IMR-90 (cell line): ENCODE results near the gene AUTS2. TPM values are rescaled to one million over a fixed set of nuclear protein-coding genes. Genes with fewer than 3 reads are reported as not detected.
"Not testable (repeated sequence)": the region's sequence is repeated elsewhere in the genome, so short reads cannot be mapped to it uniquely, and the experiment has no call there.

ENCODE experiments used
- ATAC-seq: fragments of 200-7000 bp; cut with Tn5 transposase; 2 replicates; pipeline ENCODE4 v1.9.1; 2020; ENCODE audit warnings: low read depth, mild to moderate bottlenecking, moderate library complexity
- BruUV-seq: library from RNA; stranded (reverse); fragments of 400-500 nt; replicated peaks from 2 replicates; lab custom pipeline; 2021; lab: Mats Ljungman, UMichigan
- CTCF ChIA-PET: fragments of 300-600 bp; formaldehyde crosslinking; extraction: SDS; loops from one replicate; lab custom pipeline; 2021; ENCODE audit warnings: antibody characterized with exemption; lab: Yijun Ruan, JAX
- POLR2A ChIA-PET: fragments of 300-600 bp; sonication (Branson Sonifier 250); formaldehyde crosslinking; loops from one replicate; lab custom pipeline; 2022; ENCODE audit warnings: antibody characterized with exemption; ENCODE audit not compliant: unreplicated experiment; lab: Charles Lee
- DNase-seq: peaks from one replicate; pipeline ENCODE4 v3.0.0; 2013
- H2AFZ ChIP-seq: replicated peaks from 2 replicates; pipeline ENCODE3; 2013; ENCODE audit warnings: low read length, mild to moderate bottlenecking; ENCODE audit not compliant: poor library complexity
- H2AK5ac ChIP-seq: 2 replicates; pipeline ENCODE4 v1.6.1; 2013; ENCODE audit warnings: low read depth, low read length, inconsistent platforms
- H2AK9ac ChIP-seq: replicated peaks from 2 replicates; pipeline ENCODE3; 2013; ENCODE audit warnings: mild to moderate bottlenecking, low read depth, low read length, moderate library complexity; ENCODE audit not compliant: poor library complexity
- H2BK120ac ChIP-seq: 2 replicates; pipeline ENCODE4 v1.6.1; 2013; ENCODE audit warnings: low read depth, low read length, inconsistent platforms
- H2BK15ac ChIP-seq: 3 replicates; pipeline ENCODE4 v1.6.1; 2013; ENCODE audit warnings: low read depth, low read length, inconsistent platforms
- H2BK20ac ChIP-seq: 2 replicates; pipeline ENCODE4 v1.6.1; 2013; ENCODE audit warnings: low read depth, mild to moderate bottlenecking, inconsistent platforms, low read length, moderate library complexity
- H2BK5ac ChIP-seq: 2 replicates; pipeline ENCODE4 v1.6.1; 2013; ENCODE audit warnings: mild to moderate bottlenecking, low read depth, low read length, inconsistent platforms; ENCODE audit not compliant: poor library complexity, severe bottlenecking
- H3K14ac ChIP-seq: replicated peaks from 2 replicates; pipeline ENCODE4 v1.6.1; 2013; ENCODE audit warnings: low read depth, low read length, inconsistent platforms
- H3K18ac ChIP-seq: 2 replicates; pipeline ENCODE4 v1.6.1; 2013; ENCODE audit warnings: low read depth, low read length, control low read depth
- H3K23ac ChIP-seq: 2 replicates; pipeline ENCODE4 v1.6.1; 2013; ENCODE audit warnings: low read depth, low read length, inconsistent platforms
- H3K27ac ChIP-seq: 2 replicates; pipeline ENCODE4 v1.5.1; 2013; ENCODE audit warnings: mild to moderate bottlenecking, control low read depth, low read length; ENCODE audit not compliant: insufficient read depth
- H3K27me3 ChIP-seq: 2 replicates; pipeline ENCODE4 v1.6.1; 2013; ENCODE audit warnings: low read length; ENCODE audit not compliant: control insufficient read depth, insufficient read depth
- H3K36me3 ChIP-seq: 2 replicates; pipeline ENCODE4 v1.6.1; 2013; ENCODE audit warnings: low read length, mixed read lengths; ENCODE audit not compliant: control insufficient read depth, insufficient read depth
- H3K4ac ChIP-seq: 2 replicates; pipeline ENCODE4 v1.6.1; 2013; ENCODE audit warnings: low read depth, low read length, inconsistent platforms
- H3K4me1 ChIP-seq: 2 replicates; pipeline ENCODE4 v1.6.1; 2013; ENCODE audit warnings: low read length, mixed read lengths; ENCODE audit not compliant: control insufficient read depth, insufficient read depth
- H3K4me2 ChIP-seq: 2 replicates; pipeline ENCODE4 v1.6.1; 2013; ENCODE audit warnings: low read depth, mild to moderate bottlenecking, control low read depth, low read length, moderate library complexity
- H3K4me3 ChIP-seq: 2 replicates; pipeline ENCODE4 v1.5.1; 2013; ENCODE audit warnings: low read depth, mild to moderate bottlenecking, control low read depth, low read length, moderate library complexity; ENCODE audit not compliant: insufficient read depth
- H3K56ac ChIP-seq: 2 replicates; pipeline ENCODE4 v1.6.1; 2013; ENCODE audit warnings: low read length, inconsistent platforms; ENCODE audit not compliant: insufficient read depth; ENCODE audit errors: extremely low read depth
- H3K79me1 ChIP-seq, 2 experiments: 2 replicates each; pipeline ENCODE4 v1.6.1; 2013; ENCODE audit warnings: low read length in 2 of 2, inconsistent platforms in 1 of 2, low read depth in 1 of 2
- H3K9ac ChIP-seq: 2 replicates; pipeline ENCODE4 v1.6.1; 2013; ENCODE audit warnings: low read depth, low read length, control low read depth
- H3K9me1 ChIP-seq: 2 replicates; pipeline ENCODE4 v1.6.1; 2013; ENCODE audit warnings: low read length, inconsistent platforms; ENCODE audit not compliant: insufficient read depth
- H3K9me3 ChIP-seq: 2 replicates; pipeline ENCODE4 v1.6.1; 2013; ENCODE audit warnings: low read length; ENCODE audit not compliant: control insufficient read depth, insufficient read depth
- H4K20me1 ChIP-seq: 2 replicates; pipeline ENCODE4 v1.6.1; 2013; ENCODE audit warnings: low read length, inconsistent platforms; ENCODE audit not compliant: insufficient read depth
- H4K5ac ChIP-seq: 2 replicates; pipeline ENCODE4 v1.6.1; 2013; ENCODE audit warnings: mild to moderate bottlenecking, low read depth, low read length, control low read depth
- H4K8ac ChIP-seq, 2 experiments: 2 replicates each; pipeline ENCODE4 v1.6.1; 2013; ENCODE audit warnings: low read depth in 2 of 2, low read length in 2 of 2, control low read depth in 1 of 2, inconsistent platforms in 1 of 2
- H4K91ac ChIP-seq: 2 replicates; pipeline ENCODE4 v1.6.1; 2013; ENCODE audit warnings: low read depth, low read length, inconsistent platforms; ENCODE audit not compliant: insufficient read depth
- CEBPB ChIP-seq: IDR thresholded peaks from 2 replicates; pipeline ENCODE4 v1.6.1; 2012; ENCODE audit warnings: low read depth, low read length, improper control_type of control experiment
- MAZ ChIP-seq: IDR thresholded peaks from 2 replicates; pipeline ENCODE4 v1.6.1; 2012; ENCODE audit warnings: low read depth, mild to moderate bottlenecking, low read length, improper control_type of control experiment, moderate library complexity, borderline replicate concordance
- MXI1 ChIP-seq: IDR thresholded peaks from 2 replicates; pipeline ENCODE4 v1.6.1; 2012; ENCODE audit warnings: low read depth, mild to moderate bottlenecking, low read length, moderate library complexity, borderline replicate concordance
- NFE2L2 ChIP-seq: fragments of 150-350 bp; IDR thresholded peaks from 2 replicates; pipeline ENCODE4 v1.6.1; 2016; ENCODE audit warnings: low read depth, mild to moderate bottlenecking, low read length
- POLR2A ChIP-seq: IDR thresholded peaks from 2 replicates; pipeline ENCODE4 v1.6.1; 2012; ENCODE audit warnings: mild to moderate bottlenecking, low read depth, low read length
- RAD21 ChIP-seq: IDR thresholded peaks from 2 replicates; pipeline ENCODE4 v1.6.1; 2012; ENCODE audit warnings: low read length, improper control_type of control experiment
- RCOR1 ChIP-seq: IDR thresholded peaks from 2 replicates; pipeline ENCODE4 v1.6.1; 2012; ENCODE audit warnings: mild to moderate bottlenecking, low read length, improper control_type of control experiment; ENCODE audit not compliant: insufficient replicate concordance
- RFX5 ChIP-seq: IDR thresholded peaks from 2 replicates; pipeline ENCODE4 v1.8.0; 2012; ENCODE audit warnings: low read depth, mild to moderate bottlenecking, low read length, moderate library complexity
- USF2 ChIP-seq: fragments of 150-350 bp; IDR thresholded peaks from 2 replicates; pipeline ENCODE4 v1.6.1; 2017; ENCODE audit warnings: mild to moderate bottlenecking, antibody characterized with exemption, low read length, low read depth
- WGBS, 2 experiments: methylation state at CpG; one replicate each; pipeline versions ENCODE4 v1.1.5 to v1.1.7; 2013; ENCODE audit warnings: missing lambda C conversion rate in 2 of 2; ENCODE audit not compliant: insufficient read length in 1 of 2; ENCODE audit errors: extremely low coverage in 2 of 2; 5-methylcytosine and 5-hydroxymethylcytosine counted together
- dilution Hi-C: fragments of 300-500 bp; cut with HindIII; formaldehyde crosslinking; loops from one replicate; pipeline ENCODE4 v1.14.3; 2018; ENCODE audit warnings: low sequenced_read_pairs; ENCODE audit not compliant: unreplicated experiment
- in situ Hi-C: fragments of 300-500 bp; cut with MboI; formaldehyde crosslinking; loops from 3 replicates; pipeline ENCODE4 v1.14.3; 2019; ENCODE audit warnings: low sequenced_read_pairs, inconsistent platforms, mixed read lengths
- intact Hi-C: fragments of 100-400 bp; cut with micrococcal nuclease; formaldehyde crosslinking; loops from 2 replicates; pipeline ENCODE4 v1.10.0; 2022
- polyA plus RNA-seq, 3 experiments: library from polyadenylated mRNA; depleted of rRNA; stranded (reverse); fragments of >200 nt; gene quantifications; 2 replicates each; pipeline ENCODE4 v1.2.3, GENCODE V29; 2012; ENCODE audit warnings: low replicate concordance in 1 of 3
- total RNA-seq: library from RNA; depleted of rRNA; stranded (reverse); fragments of >200 nt; gene quantifications from 2 replicates; pipeline ENCODE4 v1.2.3, GENCODE V29; 2012
- TF ChIP-seq, protein P1 (sequence below): fragments of 150-350 bp; IDR thresholded peaks from 2 replicates; pipeline ENCODE4 v1.6.1; 2016; ENCODE audit warnings: low read depth, mild to moderate bottlenecking, low read length, moderate library complexity, borderline replicate concordance

Gene AUTS2
- total and polyA plus RNA-seq, 2 of the 4 experiments (the other 2 are of a cell fraction): 0.90 to 3.0 TPM

- no peak overlapping the region for H2AK5ac ChIP-seq
- in situ Hi-C loops: no loop called here
These were observed 995.9 kb downstream of the AUTS2 start for GRCh38 chr7:70594170-70594569.

GRCh38 chr7:70594885-70595284 lies 996.6 kb downstream of the AUTS2 start:
- H3K4ac ChIP-seq, POLR2A ChIA-PET, in situ Hi-C loops, H3K4me2 ChIP-seq, DNase-seq, CTCF ChIA-PET, H3K9me3 ChIP-seq, H3K14ac ChIP-seq, H2AK5ac ChIP-seq, H2AFZ ChIP-seq, H2BK15ac ChIP-seq, H3K36me3 ChIP-seq, H3K23ac ChIP-seq, H3K9ac ChIP-seq, H2BK120ac ChIP-seq, H2AK9ac ChIP-seq, ATAC-seq, H3K79me1 ChIP-seq, H3K56ac ChIP-seq, H2BK5ac ChIP-seq, dilution Hi-C loops, H4K8ac ChIP-seq, H3K9me1 ChIP-seq, H3K4me1 ChIP-seq, H3K18ac ChIP-seq, intact Hi-C loops, H4K91ac ChIP-seq, H4K5ac ChIP-seq, BruUV-seq, H3K4me3 ChIP-seq, H4K20me1 ChIP-seq, H2BK20ac ChIP-seq, H3K27ac ChIP-seq: not testable (repeated sequence)
- peaks cover 15% of the 10 kb centered on the region for H3K27me3 ChIP-seq
- WGBS, 2 experiments: no CpG with 5 or more reads among the region's 7 CpGs

More at GRCh38 chr7:70594170-70594569, 995.9 kb downstream of the AUTS2 start:
- dilution Hi-C loops: no loop called here
- Histone ChIP-seq H3K18ac (no peak overlapping the region), H4K5ac (no peak overlapping the region), H4K8ac (no peak overlapping the region), H2BK5ac (no peak overlapping the region), H3K27me3 (peaks cover 15% of the 10 kb centered on the region), H3K4ac (no peak overlapping the region), H3K9me3 (no peaks in the 10 kb centered on the region), H3K4me3 (no peak overlapping the region), H2BK20ac (no peak overlapping the region), H3K27ac (no peak overlapping the region), H3K36me3 (no peaks in the 10 kb centered on the region), H3K4me1 (no peaks in the 10 kb centered on the region), H3K9me1 (no peaks in the 10 kb centered on the region), H2BK15ac (no peak overlapping the region), H2AFZ (no peak overlapping the region), H3K79me1 (no peaks in the 10 kb centered on the region), H3K9ac (no peak overlapping the region), H2BK120ac (no peak overlapping the region), H2AK9ac (no peak overlapping the region), H4K91ac (no peak overlapping the region), H3K23ac (no peak overlapping the region), H3K56ac (no peak overlapping the region), H3K14ac (no peak overlapping the region), H3K4me2 (no peak overlapping the region), H4K20me1 (no peaks in the 10 kb centered on the region)
- ATAC-seq (no peak), DNase-seq (no peak)
- POLR2A ChIA-PET: no interaction called here
- CTCF ChIA-PET: no interaction called here
- intact Hi-C loops: no loop called here
- WGBS, 2 experiments: no CpG with 5 or more reads among the region's 4 CpGs
- no peak for TF ChIP-seq MAZ
- TF ChIP-seq NFE2L2: no peak
- TF ChIP-seq, protein P1, sequence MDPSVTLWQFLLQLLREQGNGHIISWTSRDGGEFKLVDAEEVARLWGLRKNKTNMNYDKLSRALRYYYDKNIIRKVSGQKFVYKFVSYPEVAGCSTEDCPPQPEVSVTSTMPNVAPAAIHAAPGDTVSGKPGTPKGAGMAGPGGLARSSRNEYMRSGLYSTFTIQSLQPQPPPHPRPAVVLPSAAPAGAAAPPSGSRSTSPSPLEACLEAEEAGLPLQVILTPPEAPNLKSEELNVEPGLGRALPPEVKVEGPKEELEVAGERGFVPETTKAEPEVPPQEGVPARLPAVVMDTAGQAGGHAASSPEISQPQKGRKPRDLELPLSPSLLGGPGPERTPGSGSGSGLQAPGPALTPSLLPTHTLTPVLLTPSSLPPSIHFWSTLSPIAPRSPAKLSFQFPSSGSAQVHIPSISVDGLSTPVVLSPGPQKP: no peak
- no peak for TF ChIP-seq POLR2A
- no peak for TF ChIP-seq MXI1
- no peak for TF ChIP-seq RAD21
- no peak for TF ChIP-seq USF2
- TF ChIP-seq RFX5: no peak
- no peak for TF ChIP-seq CEBPB
- no peak for TF ChIP-seq RCOR1
- BruUV-seq: no TSS peak
